GM12801 (cell line): ENCODE results near the gene TUBGCP2.

Experiments
- TF ChIP-seq, protein P1 (sequence below): IDR thresholded peaks from one replicate; pipeline ENCODE4 v1.5.1; 2011; ENCODE audit warnings: control low read depth; ENCODE audit not compliant: insufficient read length; ENCODE audit errors: extremely low read depth

Gene TUBGCP2

DNA sequence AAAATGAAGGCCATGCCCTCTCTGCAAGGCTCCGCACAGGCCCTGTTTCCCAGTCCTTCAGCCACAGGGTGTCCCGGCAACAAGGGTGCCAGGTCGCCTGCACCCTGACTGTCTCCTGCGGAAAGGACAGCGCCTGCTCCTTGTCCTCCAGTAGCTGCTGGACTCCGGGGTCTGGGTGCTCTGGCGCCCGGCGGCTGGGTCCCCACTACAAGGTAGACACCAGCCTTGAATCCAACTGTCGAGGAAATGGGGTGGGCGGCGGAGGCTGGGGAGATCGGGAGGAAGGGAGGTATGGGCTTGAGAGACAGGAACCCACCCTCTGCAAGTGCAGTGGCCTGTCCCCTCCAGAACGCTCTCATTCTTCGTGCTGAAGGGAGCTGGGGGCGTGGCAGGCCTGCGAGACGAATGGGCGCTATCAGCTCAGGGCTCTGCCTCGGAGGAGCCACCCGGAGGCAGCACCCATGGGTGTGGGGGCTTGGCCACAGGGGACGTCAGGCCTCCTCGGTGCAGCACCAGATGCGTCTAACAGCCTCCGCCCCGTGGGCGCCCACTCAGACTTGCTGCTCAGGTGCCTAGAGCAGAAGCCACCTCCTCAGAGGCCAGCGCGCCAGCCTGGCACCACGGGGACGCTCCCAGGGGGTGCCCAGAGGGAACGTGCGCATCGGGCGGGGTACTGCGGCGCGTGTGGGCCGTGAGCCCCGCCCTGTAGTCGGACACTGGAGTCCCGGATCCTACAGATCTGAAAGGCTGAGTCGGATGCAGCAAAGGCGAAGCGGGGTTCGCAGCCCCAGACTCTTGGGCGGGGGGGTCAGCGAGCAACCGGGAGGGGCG lies 47.6 kb downstream of the TUBGCP2 start:
- TF ChIP-seq, protein P1, sequence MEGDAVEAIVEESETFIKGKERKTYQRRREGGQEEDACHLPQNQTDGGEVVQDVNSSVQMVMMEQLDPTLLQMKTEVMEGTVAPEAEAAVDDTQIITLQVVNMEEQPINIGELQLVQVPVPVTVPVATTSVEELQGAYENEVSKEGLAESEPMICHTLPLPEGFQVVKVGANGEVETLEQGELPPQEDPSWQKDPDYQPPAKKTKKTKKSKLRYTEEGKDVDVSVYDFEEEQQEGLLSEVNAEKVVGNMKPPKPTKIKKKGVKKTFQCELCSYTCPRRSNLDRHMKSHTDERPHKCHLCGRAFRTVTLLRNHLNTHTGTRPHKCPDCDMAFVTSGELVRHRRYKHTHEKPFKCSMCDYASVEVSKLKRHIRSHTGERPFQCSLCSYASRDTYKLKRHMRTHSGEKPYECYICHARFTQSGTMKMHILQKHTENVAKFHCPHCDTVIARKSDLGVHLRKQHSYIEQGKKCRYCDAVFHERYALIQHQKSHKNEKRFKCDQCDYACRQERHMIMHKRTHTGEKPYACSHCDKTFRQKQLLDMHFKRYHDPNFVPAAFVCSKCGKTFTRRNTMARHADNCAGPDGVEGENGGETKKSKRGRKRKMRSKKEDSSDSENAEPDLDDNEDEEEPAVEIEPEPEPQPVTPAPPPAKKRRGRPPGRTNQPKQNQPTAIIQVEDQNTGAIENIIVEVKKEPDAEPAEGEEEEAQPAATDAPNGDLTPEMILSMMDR, result no peak

DNA sequence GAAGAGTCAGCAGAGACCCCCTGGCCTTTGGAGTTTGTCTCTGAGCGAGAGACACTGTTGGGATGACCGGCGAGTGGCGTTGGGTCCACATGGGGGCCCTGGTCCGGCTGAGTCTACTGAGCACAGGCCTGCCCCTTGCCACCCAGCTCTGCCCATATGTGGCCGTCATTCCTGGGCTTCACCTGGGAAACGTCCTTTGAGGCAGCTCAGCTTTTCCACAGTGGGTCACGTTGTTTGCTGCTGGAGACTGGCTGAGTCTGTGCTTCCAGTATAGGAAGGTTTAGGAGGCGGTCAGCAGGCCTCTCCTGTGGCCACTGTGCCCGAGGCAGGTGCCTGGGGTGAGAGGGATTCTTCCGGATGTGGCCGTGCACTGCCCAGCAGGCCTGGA lies 49.1 kb downstream of the TUBGCP2 start:
- TF ChIP-seq, protein P1, result no peak

DNA sequence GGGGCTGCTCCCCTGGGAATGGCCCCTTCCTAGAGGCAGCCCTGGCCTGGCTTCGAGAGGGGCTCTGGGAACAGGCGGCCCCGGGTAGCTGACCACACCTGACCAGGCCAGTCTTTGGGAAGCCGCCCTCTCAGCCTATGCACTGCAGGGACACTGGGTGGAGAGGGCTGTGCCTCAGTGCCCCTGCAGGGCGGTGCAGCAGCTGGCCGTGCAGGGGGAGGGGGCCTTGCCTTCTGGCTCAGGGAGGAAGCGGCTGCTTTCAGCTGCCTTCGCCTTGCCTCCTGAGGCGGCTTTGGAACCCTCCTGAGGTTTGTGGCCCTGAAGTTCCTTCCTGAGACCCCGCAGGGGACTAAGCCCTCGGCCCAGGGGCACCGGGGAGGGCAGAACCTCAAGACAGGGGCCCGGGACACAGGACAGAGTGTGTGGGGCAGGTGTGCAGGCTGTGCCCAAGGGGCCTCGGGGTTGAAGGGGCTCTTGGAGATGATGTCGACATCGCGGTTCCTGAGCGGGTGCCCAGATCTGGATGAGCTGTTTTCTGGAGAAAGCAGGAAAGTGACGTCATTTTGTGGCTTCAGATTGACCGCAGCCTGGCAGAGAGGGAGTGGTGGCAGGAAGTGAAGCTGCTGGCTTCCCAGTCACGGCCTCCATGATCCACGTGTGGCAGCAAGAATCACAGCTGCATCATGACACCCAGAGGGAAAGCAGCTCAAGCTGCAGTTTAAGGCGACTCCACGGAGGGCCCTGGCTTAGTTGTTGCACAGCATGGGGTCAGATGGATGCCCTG lies 49.7 kb downstream of the TUBGCP2 start:
- TF ChIP-seq, protein P1, result no peak

DNA sequence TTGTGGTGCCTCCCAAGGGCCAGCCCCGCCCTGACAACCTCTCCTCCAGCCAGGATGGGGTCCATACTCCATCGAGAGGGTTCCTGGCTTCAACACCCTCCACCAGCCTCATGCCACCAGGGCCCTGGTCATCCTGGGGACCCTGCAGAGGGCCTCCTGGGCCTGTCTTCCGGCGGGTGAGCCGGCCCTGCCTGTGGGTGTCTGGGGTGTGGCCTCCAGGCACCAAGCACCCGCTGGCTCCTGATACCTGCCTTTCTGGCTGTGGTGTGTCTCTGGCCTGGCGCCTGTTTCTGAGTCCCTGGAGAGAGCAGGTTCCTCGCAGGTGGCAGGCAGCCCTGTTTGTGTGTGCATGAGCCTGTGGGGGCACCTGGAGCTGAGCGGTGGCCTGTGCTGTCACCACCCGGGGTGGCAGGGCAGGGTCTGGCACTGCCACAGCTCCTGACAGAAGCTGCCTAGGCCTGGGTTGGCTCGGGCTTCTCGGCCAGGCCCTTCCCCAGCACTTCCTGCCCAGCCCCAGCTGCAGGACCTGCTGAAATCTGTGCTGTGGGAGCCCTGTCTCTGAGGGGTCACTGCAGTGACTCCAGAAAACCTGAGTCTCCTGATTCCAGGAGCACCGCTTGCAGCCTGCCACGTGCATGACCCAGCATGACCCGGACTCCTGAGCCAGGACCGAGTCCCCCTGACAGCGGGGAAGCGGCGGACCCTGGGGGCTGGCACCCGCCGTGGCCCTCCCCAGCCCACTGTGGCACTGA lies 50.4 kb downstream of the TUBGCP2 start:
- TF ChIP-seq, protein P1, result no peak

DNA sequence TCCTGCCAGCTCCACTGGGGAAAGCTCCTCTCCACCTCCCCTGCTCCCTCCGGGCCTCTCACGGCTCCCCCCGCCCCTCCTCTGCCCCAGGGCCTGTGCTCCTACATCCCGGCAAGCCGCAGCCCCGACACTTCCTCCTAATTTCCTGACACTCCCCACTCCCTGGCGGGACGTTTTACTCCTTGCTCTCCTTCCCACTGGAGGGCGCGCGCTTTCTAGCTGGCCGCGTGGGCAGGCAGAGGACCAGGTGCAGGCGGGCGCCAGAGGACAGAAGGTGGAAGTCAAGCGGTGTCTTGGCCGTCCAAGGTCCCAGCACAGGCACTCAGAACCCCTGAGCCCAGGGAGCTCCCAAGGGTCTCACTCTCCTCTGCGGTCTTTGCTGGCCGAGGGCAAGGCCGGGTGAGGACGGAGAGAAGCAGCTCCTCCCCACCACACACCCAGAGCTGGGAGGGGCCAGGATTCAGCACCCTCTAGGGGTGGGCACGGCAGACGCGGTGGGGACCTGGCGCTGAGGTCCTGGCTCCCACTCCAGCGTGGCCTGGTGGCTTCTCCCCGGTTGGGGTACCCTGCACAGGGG lies 51.1 kb downstream of the TUBGCP2 start:
- TF ChIP-seq, protein P1, result no peak

DNA sequence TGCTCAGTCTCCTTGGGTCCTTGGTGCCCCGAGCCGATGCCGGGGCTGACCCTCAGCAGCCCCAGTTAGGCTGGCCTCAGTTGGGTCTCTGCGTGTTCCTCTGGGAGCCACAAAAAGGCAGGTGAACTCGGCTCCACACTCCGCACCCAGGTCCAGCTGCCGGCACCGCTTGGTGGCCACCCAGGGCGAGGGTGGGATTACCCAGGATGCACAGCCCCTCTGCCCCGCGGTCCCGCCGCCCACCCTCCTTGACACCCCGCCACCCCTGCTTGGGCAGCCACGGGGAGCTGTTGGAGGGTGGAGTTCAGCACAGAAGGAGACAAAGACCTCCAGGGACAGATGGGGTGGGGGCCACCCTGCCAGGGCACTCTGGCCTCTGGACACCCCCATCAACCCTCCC lies 53.3 kb downstream of the TUBGCP2 start:
- TF ChIP-seq, protein P1, result no peak
